OCI-LY3 (cell line): Measurements from ENCODE around the gene DDX28.
"Not testable (repeated sequence)": the region's sequence is repeated elsewhere in the genome, so short reads cannot be mapped to it uniquely, and the experiment has no call there.

Experiments used
- H2AFZ ChIP-seq: fragments of 200-600, 300-600 bp; shearing (Covaris generic); 2 replicates; pipeline ENCODE4 v1.6.0; 2014; ENCODE audit warnings: antibody characterized with exemption, low read depth, low read length
- H3K27ac ChIP-seq: fragments of 200-600, 300-600 bp; sonication (generic); 2 replicates; pipeline ENCODE4 v1.5.1; 2014; ENCODE audit warnings: mild to moderate bottlenecking, low read length, moderate library complexity, mixed read lengths
- H3K27me3 ChIP-seq: fragments of 200-600, 300-600 bp; sonication (generic); 2 replicates; pipeline ENCODE4 v1.6.1; 2014; ENCODE audit warnings: low read depth, low read length, mixed read lengths
- H3K36me3 ChIP-seq: fragments of 200-600, 300-600 bp; sonication (generic); replicated peaks from 2 replicates; pipeline ENCODE3; 2014; ENCODE audit warnings: low read depth, low read length, mixed read lengths
- H3K4me1 ChIP-seq: fragments of 300-600, 200-600 bp; sonication (generic); 2 replicates; pipeline ENCODE4 v1.6.1; 2014; ENCODE audit warnings: low read length, mixed read lengths
- H3K4me2 ChIP-seq: fragments of 200-600, 300-600 bp; sonication (generic); 2 replicates; pipeline ENCODE4 v1.6.1; 2014; ENCODE audit warnings: low read length, mixed read lengths
- H3K4me3 ChIP-seq: fragments of 300-600, 200-600 bp; sonication (generic); 2 replicates; pipeline ENCODE4 v1.5.1; 2014; ENCODE audit warnings: antibody characterized with exemption, mild to moderate bottlenecking, low read length, moderate library complexity
- H3K79me2 ChIP-seq: fragments of 300-600, 200-600 bp; shearing (Covaris generic); 2 replicates; pipeline ENCODE4 v1.6.1; 2014; ENCODE audit warnings: mild to moderate bottlenecking, low read length, mixed read lengths
- H3K9ac ChIP-seq: fragments of 300-600, 200-600 bp; shearing (Covaris generic); 2 replicates; pipeline ENCODE4 v1.6.0; 2014; ENCODE audit warnings: mild to moderate bottlenecking, low read length, moderate library complexity
- H3K9me3 ChIP-seq: fragments of 200-600, 300-600 bp; shearing (Covaris generic); 2 replicates; pipeline ENCODE4 v1.6.1; 2014; ENCODE audit warnings: low read length, mixed read lengths; ENCODE audit not compliant: insufficient read depth
- H4K20me1 ChIP-seq: fragments of 200-600, 300-600 bp; sonication (generic); 2 replicates; pipeline ENCODE4 v1.6.1; 2016; ENCODE audit warnings: low read length, mixed read lengths; ENCODE audit not compliant: insufficient read depth
- EZH2phosphoT487 ChIP-seq: fragments of 200-600 bp; shearing (Covaris generic); IDR thresholded peaks from 2 replicates; pipeline ENCODE4 v1.6.1; 2018; ENCODE audit warnings: antibody characterized with exemption, mixed run types, low read depth
- TF ChIP-seq, protein P1 (sequence below): fragments of 200-600, 300-600 bp; sonication (generic); IDR thresholded peaks from 2 replicates; pipeline ENCODE4 v1.5.1; 2014; ENCODE audit warnings: antibody characterized with exemption, low read length, low read depth

Gene DDX28

DNA sequence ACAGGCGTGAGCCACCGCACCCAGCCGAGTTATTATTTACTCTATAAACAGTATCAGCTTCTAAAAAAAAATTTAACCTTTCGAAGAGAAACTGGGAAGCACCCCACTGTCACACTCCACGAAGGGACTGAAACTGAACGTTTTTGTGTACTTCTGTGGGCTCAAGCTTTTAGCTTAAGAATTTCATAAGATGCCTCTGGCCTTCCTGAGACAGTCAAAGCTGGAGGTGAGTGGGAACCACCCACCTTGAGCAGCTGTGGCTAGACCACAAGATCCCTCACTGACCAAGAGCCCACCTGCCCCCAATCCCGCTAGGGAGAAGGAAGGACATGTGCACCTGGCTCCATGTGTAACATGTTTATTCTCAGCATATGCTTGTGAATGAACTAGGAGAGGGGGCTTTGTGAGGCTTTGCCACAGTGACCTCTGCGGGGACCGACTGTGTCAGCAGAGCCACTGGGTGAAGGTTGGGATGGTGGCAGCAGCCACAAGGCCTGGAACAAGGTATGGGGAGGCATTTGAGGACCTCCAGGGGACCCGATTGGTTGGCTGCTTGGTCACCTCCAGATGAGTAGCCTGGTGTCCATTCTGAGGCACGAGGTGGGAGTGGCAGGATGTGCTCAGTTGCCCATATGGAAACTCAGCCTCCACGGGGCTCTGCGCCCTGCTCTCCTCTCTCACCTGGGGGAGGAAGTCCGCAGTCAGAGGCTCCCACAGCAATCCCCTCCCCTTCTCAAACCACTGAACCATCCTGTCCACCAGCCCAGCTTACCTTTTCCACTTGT lies 47.5 kb downstream of the DDX28 start:
- Histone ChIP-seq H2AFZ (no peak overlapping the region), H3K9ac (no peak overlapping the region), H3K4me1 (peaks cover 7% of the 10 kb centered on the region), H3K27me3 (no peaks in the 10 kb centered on the region), H3K4me3 (no peak overlapping the region), H3K4me2 (peak overlapping the region; percentile 19; the same call in 1 of the 2 replicates), H3K9me3 (no peaks in the 10 kb centered on the region), H4K20me1 (no peaks in the 10 kb centered on the region), H3K27ac (no peak overlapping the region), H3K79me2 (no peaks in the 10 kb centered on the region), H3K36me3 (no peaks in the 10 kb centered on the region)
- TF ChIP-seq, protein P1, sequence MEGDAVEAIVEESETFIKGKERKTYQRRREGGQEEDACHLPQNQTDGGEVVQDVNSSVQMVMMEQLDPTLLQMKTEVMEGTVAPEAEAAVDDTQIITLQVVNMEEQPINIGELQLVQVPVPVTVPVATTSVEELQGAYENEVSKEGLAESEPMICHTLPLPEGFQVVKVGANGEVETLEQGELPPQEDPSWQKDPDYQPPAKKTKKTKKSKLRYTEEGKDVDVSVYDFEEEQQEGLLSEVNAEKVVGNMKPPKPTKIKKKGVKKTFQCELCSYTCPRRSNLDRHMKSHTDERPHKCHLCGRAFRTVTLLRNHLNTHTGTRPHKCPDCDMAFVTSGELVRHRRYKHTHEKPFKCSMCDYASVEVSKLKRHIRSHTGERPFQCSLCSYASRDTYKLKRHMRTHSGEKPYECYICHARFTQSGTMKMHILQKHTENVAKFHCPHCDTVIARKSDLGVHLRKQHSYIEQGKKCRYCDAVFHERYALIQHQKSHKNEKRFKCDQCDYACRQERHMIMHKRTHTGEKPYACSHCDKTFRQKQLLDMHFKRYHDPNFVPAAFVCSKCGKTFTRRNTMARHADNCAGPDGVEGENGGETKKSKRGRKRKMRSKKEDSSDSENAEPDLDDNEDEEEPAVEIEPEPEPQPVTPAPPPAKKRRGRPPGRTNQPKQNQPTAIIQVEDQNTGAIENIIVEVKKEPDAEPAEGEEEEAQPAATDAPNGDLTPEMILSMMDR, result no peak
- no peak for TF ChIP-seq EZH2phosphoT487

DNA sequence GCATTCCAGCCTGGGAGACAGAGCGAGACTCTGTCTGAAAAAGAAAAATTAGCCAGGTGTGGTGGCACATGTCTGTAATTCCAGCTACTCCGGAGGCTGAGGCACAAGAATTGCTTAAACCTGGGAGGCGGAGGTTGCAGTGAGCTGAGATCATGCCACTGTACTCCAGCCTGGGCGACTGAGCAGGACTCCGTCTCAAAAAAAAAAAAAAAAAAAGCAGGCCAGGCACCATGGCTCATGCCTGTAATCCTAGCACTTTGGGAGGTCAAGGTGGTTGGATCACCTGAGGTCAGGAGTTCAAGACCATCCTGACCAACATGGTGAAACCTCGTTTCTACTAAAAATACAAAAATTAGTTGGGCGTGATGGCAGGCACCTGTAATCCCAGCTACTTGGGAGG lies 50.7 kb downstream of the DDX28 start:
- not testable (repeated sequence) for H4K20me1 ChIP-seq, H3K4me3 ChIP-seq, H3K4me1 ChIP-seq, H3K4me2 ChIP-seq, H3K36me3 ChIP-seq, H3K27me3 ChIP-seq, H2AFZ ChIP-seq, H3K27ac ChIP-seq, H3K9ac ChIP-seq, H3K79me2 ChIP-seq, H3K9me3 ChIP-seq

DNA sequence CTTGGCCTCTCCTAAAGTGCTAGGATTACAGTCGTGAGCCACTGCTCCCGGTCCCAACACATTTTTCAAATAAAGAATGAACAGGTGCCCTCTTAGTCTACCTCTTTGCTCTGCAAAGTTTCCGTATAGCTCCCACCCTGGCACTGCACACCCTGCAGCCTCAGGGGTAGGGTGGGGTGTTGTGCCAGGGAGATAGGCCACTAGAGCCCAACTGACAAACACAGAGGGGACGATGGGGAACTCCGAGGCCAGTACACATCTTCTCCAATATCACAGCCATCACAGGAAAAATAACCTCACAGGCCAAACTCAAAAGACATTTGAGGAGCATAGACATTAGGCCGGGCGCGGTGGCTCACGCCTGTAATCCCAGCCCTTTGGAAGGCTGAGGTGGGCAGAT lies 51.9 kb downstream of the DDX28 start:
- no peak overlapping the region for H3K4me3 ChIP-seq
- peaks cover 2% of the 10 kb centered on the region for H3K36me3 ChIP-seq
- TF ChIP-seq EZH2phosphoT487, result no peak
- TF ChIP-seq, protein P1, result no peak
- no peaks in the 10 kb centered on the region for H3K27me3 ChIP-seq
- H3K4me2 ChIP-seq, result no peak overlapping the region
- no peak overlapping the region for H3K27ac ChIP-seq
- peaks cover 14% of the 10 kb centered on the region for H3K79me2 ChIP-seq
- H3K9me3 ChIP-seq, result no peaks in the 10 kb centered on the region
- peaks cover 19% of the 10 kb centered on the region for H3K4me1 ChIP-seq
- no peak overlapping the region for H2AFZ ChIP-seq
- no peak overlapping the region for H3K9ac ChIP-seq
- peaks cover 9% of the 10 kb centered on the region for H4K20me1 ChIP-seq
